NCI-H1092 (cell line): ENCODE data around the gene ASAP3.

Experiments
- DNase-seq: peaks from one replicate; lab custom pipeline; 2025; lab: John Stamatoyannopoulos, UW

Gene ASAP3

DNA sequence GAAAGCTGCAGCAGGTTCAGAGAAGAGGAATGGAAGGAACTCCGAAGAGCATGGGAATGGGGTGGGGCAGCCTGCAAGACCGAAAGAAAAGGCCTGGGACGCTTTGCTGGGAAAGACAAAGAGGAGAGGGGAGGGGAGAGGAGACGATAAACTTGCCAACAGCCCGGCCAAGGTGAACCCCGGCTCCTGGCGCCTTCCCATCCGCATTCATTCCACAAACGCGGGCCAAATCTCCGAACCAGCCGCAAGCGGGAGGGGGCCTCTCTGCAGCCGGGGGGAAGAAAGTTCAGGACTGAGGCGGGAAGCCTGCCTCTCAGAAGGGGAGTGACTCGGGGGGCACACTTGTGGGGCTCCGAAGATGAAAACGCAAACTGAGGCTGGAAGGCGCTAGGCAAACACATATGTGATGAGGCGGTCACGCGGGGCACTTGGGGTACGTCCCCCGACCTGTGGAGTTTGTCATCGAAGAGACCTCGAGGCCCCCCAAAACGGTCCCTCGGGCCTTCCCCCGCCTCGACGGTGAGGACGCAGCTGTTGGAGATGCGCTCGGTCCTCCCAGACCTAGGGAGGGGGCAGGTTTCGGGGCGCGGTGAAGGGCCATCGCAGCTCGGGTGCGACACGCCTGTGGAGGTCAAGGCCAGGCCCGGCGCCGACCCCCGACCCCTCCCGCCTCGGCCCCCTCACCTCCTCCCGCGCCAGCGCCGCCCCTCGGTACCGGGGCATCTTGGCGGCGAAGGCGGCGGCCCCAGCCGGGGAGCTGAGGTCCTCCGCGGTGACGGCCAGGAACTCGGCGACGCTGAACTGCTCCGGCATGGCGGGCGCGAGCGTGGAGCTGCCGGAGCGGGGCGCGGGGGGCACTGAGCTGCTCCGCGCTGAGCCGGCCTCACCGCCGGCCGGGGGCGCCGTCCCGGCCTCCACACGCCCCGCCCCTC lies at the start of gene ASAP3:
Gene ASAP3 (minus strand): TSS at position 859 of the 932 bp plus-strand sequence. CDS start 46 bp downstream, at position 813.
- DNase-seq, result no peak

DNA sequence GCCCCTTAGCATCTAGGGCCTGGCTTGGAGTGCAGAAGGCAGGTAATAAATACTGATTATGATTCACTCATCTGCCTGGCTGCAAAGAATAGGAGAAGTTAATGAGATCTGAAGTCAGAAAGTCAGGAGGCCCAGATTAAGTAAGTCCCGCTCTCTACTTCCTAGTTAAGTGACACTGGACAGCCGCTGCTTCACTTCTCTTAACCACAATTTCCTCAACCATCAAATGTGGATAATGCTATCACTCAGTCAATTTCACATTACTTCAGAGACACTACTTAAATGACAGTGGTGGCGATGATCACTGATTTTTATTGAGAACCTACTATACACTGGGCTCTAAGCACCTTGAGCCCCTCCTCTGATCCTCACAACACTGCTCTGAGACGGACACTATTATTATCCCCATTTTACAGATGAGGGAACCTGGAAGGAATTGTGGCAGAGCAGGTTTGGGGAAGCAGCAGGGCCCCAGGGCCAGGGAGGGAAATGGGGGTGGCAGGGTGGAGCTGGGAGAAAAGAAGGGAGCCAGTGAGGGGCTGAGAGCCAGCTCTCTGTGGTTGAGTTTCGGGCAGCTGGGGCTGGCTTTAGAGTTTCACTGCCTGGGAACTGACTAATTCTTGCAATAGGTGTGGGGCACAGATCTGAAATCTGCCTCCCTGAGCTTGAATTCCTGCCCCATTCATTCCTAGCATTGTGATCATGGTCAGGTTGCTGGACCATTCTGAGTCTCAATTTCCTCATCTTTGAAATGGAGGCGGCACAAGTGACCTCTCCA lies 49.5 kb upstream of the ASAP3 start:
- no peak for DNase-seq

DNA sequence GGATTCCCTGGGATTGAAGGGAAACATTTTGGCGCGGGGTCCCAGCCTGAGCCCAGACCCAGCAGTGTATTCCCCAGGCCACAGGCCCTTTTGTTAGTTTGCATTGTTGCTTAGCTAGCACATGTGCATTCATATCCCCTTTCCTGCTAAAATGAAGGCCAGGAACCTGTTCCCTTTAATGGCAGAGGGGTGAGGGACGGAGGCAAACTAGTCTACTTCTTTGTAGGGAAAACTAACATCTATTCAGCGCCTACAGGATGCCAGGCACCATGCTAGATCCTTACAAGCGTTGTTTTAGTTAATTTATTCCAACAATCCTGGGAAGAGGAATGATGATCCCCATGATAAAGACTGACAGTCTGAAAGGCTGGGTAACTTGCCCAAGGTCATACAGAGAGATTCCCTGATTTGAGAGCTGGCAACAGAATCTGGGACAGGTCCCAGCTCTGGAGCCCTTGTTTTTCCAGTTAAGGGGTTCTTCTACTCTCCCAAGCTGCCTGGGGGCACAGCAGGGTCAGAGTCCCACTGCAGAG lies 47.6 kb upstream of the ASAP3 start:
- no peak for DNase-seq

DNA sequence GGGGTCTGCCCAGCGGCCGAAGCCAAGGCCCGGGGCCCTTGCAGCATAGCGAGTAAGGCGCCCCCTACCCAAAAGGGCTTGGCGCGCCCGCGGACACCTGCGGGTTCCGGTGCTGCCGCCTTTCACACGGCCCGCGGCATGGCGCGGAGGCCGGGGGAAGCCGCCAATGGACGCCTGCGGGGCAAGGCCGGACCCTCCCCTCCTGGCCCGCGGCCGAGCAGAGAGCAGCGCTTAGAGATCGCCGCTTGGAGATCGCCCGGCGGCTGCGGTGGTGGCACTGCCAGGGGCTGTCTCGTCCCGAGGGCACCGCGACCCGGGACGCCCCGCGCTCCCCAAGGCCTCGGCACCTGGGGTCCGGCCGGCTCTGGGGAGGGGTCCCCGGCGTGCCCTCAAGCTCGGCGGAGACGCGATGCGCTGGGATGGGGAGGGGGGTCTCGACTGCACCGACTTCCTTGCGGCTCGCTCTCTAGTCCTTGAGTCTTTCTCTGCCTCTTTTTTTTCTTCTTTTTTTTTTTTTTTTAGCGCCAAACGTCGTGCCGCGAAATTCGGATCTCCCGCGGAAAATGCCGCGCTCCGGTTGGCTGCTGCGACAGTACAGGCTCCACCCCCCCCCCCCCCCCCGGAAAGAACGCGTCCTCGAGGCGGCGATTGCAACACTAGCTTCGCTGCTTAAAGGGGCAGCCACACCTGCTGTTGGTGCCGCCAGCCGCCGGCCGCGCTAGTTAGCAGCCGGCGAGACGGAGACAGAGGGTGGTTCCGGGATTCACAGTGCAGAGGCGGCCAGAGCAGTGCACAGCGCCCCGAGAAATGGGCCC lies 47.0 kb upstream of the ASAP3 start, which contains the start of gene E2F2:
Gene E2F2 (minus strand): TSS at position 487 of the 815 bp plus-strand sequence. CDS start 440 bp downstream, at position 47.
- peak; percentile 94 for DNase-seq

DNA sequence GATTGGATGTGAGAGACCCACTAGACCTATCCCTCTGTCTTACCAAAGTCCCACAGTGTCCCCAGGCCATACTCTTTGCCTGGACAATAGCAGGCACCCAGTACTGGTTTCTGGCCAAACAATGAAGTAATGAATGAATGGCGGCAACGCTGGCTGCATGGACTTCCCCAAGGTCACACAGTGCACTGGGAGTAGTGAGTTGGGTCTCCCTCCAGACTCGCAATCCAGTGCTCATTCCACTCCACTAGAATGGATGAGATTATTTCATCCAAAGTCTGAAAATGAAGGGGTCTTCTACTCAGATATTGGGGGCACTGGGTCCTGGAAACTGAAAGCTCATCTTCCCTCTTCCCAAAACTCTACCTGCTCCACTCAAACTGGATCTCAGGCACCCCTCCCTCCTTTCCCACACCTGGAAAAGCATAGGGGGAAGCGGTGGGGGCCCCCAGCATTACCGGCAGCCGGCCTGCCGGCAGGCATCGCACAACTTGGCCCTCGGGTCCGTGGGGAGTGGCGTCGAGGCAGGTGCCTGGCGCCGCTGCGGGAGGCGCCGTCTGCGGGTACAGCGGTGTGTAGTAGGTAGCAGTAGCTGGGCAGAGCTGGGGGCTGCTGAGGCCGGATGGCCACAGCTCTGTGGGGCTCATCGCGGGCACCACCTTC lies 46.2 kb upstream of the ASAP3 start:
- DNase-seq, result no peak

DNA sequence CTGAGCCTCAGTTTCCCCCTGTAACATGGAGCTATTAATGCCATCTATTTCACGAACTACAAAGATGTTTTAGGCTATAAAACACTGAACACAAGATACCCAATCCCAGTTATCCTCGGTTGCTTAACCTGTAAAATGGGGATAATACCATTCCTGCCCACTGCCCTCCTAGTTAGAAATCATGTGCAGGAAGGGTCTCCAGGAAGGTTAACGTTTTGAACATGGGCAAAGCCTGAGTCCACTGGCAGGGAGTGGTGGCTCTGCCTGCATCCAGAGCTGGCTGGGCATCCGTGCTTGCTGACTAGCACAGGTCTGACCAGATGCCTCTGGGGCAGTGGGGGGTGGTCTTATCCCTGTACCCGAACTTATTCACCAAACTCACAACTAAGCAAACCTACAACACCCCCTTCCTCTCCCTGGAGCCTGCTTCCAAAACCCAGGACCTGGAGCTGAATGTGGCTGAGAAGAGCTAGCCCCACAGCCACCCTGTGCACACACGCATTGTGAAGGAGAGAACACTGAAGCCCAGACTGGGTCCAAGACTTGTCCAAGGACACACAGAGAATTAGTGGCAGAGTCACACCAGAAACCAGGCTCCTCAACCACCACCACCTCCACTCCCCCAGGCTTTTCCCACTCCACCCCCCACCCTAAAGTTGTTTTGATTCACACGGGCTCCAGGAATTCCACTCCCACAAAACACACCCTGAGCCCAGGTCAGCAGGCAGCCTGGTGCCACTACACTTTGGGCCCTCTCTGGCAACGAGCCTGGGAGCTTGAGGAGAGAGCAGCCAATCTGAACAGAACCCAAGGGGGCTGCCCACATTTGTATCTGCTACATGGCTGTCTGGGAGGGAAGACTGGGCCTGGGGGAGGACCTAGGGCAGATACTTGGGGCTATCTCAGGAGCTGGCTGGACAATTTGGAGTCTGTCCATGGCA lies 45.4 kb upstream of the ASAP3 start:
- no peak for DNase-seq

DNA sequence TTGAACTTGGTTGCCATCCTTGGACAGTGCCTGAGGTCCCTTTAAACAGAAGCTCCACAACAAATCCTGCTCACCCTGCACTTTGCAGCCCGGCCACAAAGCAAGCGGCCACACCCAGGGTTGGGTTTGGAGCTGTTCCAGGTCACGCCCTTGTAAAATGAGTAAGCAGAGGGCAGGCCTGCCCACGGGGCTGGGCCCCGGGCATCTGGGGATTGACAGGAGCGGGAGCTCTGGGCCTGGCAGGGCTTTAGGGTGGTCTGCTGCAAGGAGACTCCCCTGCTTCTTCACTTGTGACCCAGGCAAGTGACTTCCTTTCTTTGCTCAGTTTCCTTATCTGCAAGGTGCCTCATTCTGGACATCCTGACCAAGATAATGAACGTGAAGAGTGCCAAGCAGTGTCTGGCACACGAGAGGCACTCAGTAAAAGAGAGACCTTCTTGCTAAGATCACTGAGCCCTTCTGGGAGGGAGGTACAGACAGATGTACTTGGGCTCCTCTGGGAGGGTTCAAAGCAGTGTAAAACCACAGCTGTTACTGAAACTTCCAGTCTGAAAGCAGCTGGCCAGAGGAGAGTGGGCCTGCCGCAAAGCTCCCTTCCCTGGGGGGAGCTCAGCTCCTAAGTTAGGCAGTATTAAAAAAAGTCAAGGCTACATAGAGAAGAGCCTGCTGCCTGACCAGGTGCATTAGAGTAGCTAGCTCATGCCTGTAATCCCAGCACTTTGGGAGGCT lies 44.4 kb upstream of the ASAP3 start:
- DNase-seq, result peak; percentile 50

DNA sequence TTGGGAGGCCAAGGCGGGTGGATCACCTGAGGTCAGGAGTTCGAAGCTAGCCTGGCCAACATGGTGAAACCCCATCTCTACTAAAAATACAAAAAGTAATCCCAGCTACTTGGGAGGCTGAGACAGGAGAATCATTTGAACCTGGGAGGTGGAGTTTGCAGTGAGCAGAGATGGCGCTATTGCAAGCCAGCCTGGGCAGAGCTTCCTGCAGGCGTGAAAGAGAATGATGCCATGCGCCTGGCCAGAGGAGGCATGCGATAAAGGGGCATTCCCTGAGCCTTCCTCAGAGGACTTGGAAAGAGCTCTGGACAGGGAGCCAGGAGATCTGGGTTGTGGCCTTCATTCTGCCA lies 43.9 kb upstream of the ASAP3 start:
- no peak for DNase-seq

DNA sequence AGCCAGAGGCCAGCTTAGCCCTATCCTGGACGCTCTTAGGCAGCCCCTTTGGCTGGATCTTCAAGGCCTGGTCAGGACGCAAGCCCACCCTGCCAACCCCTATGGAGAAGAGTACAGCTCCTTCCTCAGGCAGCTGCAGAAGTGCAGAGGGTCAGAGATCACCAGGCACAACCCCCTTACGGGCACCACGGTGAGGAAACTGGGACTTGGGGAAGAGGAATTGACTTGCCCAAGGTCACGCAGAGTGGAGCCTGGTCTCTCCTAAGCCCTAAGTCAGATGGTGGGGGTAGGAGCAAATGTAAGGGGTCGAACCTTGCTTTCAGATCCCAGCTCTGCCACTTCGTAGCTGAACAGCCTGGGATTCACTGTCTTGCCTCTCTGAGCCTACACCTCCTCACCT lies 43.4 kb upstream of the ASAP3 start:
- DNase-seq, result no peak

DNA sequence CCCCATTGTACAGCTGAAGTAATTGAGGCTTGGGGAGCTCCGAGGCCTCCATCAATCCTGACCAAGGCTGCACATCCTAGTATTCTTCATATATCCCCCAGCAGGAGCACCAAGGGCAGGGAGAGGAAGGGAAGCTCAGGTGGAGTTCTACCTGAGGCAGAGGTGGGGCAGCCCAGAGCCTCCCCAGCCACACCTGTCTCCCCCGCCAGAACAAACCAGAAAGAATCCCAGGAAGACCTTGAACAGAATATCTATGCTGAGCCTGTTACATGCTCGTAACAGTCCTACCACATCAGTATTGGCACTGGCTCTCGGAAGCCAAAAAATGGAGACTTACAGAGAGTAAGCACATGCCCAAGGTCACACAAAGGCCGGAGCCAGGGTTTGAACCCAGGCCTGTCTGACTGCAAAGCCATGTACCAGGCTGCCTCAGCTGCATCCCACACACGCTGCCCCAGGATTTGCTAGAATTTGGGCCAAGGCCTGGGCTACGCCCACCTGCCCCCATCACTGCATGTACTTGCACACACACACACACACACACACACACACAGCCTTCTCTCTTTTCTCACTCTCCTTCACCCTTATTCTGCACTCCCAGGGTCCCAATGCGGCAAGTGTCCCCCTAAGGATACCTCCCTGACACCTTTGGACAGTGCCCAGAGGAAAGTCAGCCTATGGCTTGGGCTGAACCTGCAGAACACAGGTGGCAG lies 42.5 kb upstream of the ASAP3 start:
- DNase-seq, result no peak

DNA sequence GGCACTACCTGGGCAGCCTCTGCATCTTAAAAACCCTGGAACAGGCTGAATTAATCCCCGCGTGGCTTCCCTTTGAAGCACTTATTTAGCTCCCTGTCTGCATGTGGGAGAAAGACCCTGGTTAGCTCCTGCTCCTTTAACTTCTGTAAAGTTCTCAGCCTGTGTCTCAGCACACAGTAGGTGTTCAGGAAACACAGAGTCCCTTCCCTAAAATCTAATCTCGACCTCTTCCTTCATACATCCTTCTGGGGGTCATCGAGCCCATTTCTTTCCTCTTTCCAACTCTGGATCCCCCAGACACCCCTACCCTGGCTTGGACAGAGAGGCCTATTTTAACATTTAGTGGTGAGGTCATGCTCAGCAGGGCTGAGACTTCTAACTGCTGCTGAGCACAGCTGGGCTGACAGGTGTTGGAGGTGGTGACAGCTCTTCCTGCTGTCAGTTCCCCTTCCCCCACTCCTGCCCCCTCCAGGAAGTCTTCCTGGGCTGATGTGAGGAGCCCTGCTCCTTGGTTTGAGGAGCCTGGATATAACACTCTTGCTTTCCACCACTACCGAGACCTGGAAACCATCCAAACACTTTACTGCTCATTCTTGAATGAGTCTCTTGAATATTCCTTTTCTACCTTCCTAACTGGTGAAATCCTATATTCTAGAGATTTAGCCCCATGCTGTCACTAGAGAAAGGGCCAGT lies 41.7 kb upstream of the ASAP3 start:
- no peak for DNase-seq

DNA sequence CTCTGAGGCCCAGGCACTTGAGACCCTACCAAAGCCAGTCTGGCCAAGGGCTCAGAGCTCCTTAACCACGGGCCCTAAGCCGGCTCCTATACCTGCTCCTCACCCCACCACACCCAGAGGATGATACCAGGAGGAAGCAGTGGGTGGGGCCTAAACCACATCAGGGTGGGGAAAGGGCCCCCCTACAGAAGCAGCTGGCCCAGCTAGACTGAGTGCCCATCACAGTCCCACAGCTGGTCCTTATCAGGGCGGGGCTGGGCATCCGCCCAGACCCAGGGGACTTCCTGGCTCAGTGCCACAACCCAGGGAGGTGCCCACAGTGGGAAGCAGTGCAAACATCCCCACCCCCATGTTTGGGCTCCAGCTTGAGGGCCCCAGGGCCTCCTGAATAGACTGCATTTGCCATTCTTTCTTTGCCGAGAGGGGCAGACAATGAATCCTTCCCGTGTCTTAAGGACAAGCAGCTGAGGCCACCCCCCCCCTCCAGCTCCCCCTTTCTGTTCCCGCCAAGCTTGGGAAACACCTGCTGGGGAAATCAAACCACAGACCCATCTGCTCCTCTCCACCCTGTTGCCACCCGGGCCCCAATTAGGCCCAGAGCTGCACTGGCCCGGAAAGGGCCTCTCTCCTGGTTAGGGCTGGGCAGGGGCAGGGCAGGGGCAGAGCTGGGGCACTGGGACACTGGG lies 40.9 kb upstream of the ASAP3 start:
- DNase-seq, result peak; percentile 81

DNA sequence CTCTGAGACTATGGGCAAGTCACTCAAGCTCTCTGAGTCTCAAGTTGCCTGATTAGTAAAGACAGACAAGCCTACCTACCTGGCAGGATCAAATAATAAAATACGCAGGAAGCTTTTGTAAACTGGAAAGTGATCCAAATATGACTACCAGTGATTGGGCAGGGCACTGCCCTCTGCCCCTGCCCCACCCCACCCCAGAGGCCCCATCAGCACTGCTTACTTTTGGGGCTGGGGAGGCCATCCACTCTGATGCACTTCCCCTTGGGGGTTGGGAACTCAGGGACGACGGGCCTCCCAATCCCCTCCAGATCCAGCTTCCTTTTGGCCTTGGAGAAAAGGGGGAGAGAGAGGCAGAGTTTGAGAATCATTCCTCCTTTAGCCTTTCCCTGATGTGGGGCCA lies 40.2 kb upstream of the ASAP3 start:
- no peak for DNase-seq

DNA sequence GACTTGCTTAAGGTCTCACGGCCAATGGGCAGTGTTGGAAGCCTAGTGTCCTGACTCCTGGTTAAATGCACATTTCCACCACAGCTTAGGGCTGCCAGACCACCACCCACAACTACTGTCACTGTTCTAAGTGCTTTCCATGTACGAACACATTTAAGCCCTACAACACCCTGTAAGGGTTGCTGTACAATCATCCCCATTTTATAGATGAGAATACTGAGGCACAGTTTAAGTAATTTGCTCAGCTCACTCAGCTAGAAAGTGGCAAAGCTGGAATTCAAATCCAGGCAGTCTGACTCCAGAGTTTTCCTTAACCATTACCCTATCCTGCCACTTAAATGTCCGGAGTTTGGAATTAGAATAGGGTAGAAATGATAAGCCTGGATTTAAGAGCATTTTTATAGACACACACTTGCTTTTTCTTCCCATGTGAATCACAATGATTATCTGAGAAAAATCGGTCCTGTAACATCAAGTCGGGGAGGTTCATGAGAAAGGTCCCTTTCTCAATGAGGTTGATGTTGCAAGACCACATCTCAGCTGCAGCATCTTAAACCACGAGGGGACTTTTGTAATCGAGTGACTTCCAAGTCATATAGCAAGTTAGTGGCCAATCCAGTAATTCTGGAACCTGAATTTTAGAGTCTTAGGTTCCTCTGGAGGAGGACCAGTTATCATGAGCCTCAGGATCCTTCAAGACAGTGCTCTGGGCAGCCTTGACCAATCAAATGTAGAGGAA lies 38.4 kb upstream of the ASAP3 start:
- DNase-seq, result no peak

DNA sequence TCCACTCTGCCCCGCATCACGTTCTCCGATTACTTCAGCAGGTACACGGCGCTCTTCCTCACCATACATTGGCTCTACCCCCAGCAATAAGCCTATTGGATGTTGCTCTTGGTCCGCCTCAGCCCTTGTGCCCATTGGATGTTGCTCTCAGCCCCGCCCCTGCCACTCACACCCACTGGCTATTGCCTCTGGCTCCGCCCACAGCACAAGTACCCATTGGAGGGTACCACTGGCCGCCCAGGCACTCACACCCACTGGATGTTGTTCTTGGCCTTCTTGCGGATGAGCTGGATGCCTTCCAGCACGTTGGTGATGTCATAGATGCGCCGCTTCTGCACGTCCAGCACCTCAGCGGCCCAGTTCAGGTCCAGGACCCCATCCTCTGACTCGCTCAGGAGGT lies 37.6 kb upstream of the ASAP3 start:
- DNase-seq, result no peak

DNA sequence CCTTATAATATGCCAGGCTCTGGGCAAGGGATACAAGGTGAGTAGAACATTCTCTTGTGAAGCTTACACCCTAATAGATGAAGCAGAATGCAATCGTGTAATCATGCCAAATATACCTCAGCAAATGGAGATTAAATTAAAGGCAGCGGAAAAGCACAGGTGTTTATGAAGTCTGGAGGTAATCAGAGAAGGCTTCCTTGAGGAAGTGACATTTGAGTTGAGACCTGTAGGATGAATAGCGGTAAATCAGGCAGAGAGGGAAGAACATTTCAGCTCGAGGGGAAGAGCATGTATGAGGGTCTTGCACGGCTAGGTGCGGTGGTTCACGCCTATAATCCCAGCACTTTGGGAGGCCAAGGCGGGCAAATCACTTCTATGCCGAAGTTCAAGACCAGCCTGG lies 33.6 kb upstream of the ASAP3 start:
- no peak for DNase-seq

DNA sequence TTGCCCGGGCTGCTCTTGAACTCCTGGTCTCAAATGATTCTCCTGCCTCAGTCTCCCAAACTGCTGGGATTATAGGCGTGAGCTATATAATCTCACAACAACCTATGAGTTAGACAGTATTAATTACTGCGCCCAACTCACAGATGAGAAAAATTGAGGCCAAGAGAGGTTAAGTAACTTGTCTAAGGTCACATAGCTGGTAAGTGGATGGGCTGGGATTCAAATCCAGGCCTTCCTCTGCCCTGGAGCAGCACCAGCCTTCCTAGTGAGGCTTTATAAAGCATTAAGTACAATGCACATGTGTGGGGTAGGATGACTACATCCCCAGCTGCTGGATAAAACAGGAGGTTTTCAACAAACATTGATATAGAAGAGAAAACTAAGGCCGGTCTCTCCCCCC lies 31.9 kb upstream of the ASAP3 start:
- DNase-seq, result no peak
